Neural cell (in vitro differentiated cells): Measurements from ENCODE around the gene CST9L. TPM values are rescaled to one million over a fixed set of nuclear protein-coding genes. Genes with fewer than 3 reads are reported as not detected.

Experiments
- H2AFZ ChIP-seq: fragments of 200-600, 300-800 bp; sonication (generic), shearing (Covaris generic); 2 replicates; pipeline ENCODE4 v1.6.0; 2014; ENCODE audit warnings: low read depth, mild to moderate bottlenecking, antibody characterized with exemption, low read length, moderate library complexity
- H3F3A ChIP-seq: fragments of 200-600 bp; shearing (Covaris generic); 2 replicates; pipeline ENCODE4 v1.6.1; 2016; ENCODE audit warnings: mild to moderate bottlenecking, moderate library complexity, mixed read lengths, antibody characterized with exemption, low read length; ENCODE audit not compliant: insufficient read depth, poor library complexity, severe bottlenecking
- H3K27ac ChIP-seq: fragments of 200-600, 300-800 bp; sonication (generic), shearing (Covaris generic); 2 replicates; pipeline ENCODE4 v1.5.1; 2014; ENCODE audit warnings: mild to moderate bottlenecking, low read length, moderate library complexity
- H3K27me3 ChIP-seq: fragments of 300-800, 200-600 bp; sonication (generic), shearing (Covaris generic); 2 replicates; pipeline ENCODE4 v1.6.0; 2014; ENCODE audit warnings: mild to moderate bottlenecking, low read depth, low read length, moderate library complexity; ENCODE audit not compliant: insufficient read depth
- H3K36me3 ChIP-seq: fragments of 300-800, 200-600 bp; sonication (generic), shearing (Covaris generic); 2 replicates; pipeline ENCODE4 v1.5.1; 2014; ENCODE audit warnings: mild to moderate bottlenecking, antibody characterized with exemption, low read length, moderate library complexity; ENCODE audit not compliant: insufficient read depth
- H3K4me2 ChIP-seq: fragments of 300-800, 200-600 bp; sonication (generic), shearing (Covaris generic); 2 replicates; pipeline ENCODE4 v1.6.0; 2014; ENCODE audit warnings: mild to moderate bottlenecking, low read length
- H3K4me3 ChIP-seq: fragments of 300-800, 200-600 bp; sonication (generic), shearing (Covaris generic); 2 replicates; pipeline ENCODE4 v1.5.1; 2014; ENCODE audit warnings: mild to moderate bottlenecking, low read length, moderate library complexity
- H3K79me2 ChIP-seq: fragments of 200-600 bp; shearing (Covaris generic); replicated peaks from 2 replicates; pipeline ENCODE4 v1.6.0; 2014; ENCODE audit warnings: mild to moderate bottlenecking, low read length, moderate library complexity; ENCODE audit not compliant: insufficient read depth
- H3K9ac ChIP-seq: fragments of 300-800, 200-600 bp; sonication (generic), shearing (Covaris generic); 2 replicates; pipeline ENCODE4 v1.6.1; 2016; ENCODE audit warnings: mild to moderate bottlenecking, low read length, mixed read lengths
- H3K9me2 ChIP-seq: fragments of 200-600 bp; shearing (Covaris generic); 2 replicates; pipeline ENCODE4 v1.6.1; 2016; ENCODE audit warnings: mild to moderate bottlenecking, low read length, mixed read lengths; ENCODE audit not compliant: insufficient read depth
- H3K9me3 ChIP-seq: fragments of 200-600, 300-800 bp; sonication (generic), shearing (Covaris generic); 2 replicates; pipeline ENCODE4 v1.6.1; 2016; ENCODE audit warnings: mild to moderate bottlenecking, mixed run types, low read length, moderate library complexity, mixed read lengths
- H4K20me1 ChIP-seq: fragments of 200-600 bp; shearing (Covaris generic); 2 replicates; pipeline ENCODE4 v1.6.1; 2016; ENCODE audit warnings: mild to moderate bottlenecking, mixed run types; ENCODE audit not compliant: insufficient read depth
- CTCF ChIP-seq: fragments of 450-650 bp; IDR thresholded peaks from 2 replicates; pipeline ENCODE4 v1.5.1; 2014; ENCODE audit warnings: antibody characterized with exemption, mild to moderate bottlenecking, moderate library complexity; ENCODE audit not compliant: poor library complexity, severe bottlenecking
- EP300 ChIP-seq: fragments of 450-650 bp; conservative IDR thresholded peaks from 2 replicates; pipeline ENCODE4 v1.6.1; 2014; ENCODE audit warnings: antibody characterized with exemption, mild to moderate bottlenecking, moderate library complexity; ENCODE audit not compliant: poor library complexity, severe bottlenecking
- EZH2 ChIP-seq: fragments of 200-600, 300-800 bp; shearing (Covaris generic), sonication (generic); IDR thresholded peaks from 2 replicates; pipeline ENCODE4 v1.6.1; 2014; ENCODE audit warnings: antibody characterized with exemption, low read length, borderline replicate concordance, mild to moderate bottlenecking; ENCODE audit not compliant: insufficient read depth, poor library complexity, severe bottlenecking
- MXI1 ChIP-seq: fragments of 450-650 bp; conservative IDR thresholded peaks from 2 replicates; pipeline ENCODE4 v1.6.1; 2014; ENCODE audit warnings: antibody characterized with exemption, mild to moderate bottlenecking; ENCODE audit not compliant: poor library complexity, severe bottlenecking
- POLR2AphosphoS5 ChIP-seq: IDR thresholded peaks from 2 replicates; pipeline ENCODE4 v1.6.1; 2012
- RAD21 ChIP-seq: fragments of 450-650 bp; conservative IDR thresholded peaks from 2 replicates; pipeline ENCODE4 v1.6.1; 2014; ENCODE audit warnings: antibody characterized with exemption, mild to moderate bottlenecking, moderate library complexity
- REST ChIP-seq: IDR thresholded peaks from 2 replicates; pipeline ENCODE4 v1.6.1; 2012; ENCODE audit warnings: borderline replicate concordance
- SMC3 ChIP-seq: fragments of 450-650 bp; conservative IDR thresholded peaks from 2 replicates; pipeline ENCODE4 v1.6.1; 2014; ENCODE audit warnings: antibody characterized with exemption, mild to moderate bottlenecking, moderate library complexity; ENCODE audit not compliant: poor library complexity
- TAF1 ChIP-seq: IDR thresholded peaks from 2 replicates; pipeline ENCODE4 v1.6.1; 2012; ENCODE audit warnings: low read depth
- polyA plus RNA-seq: library from polyadenylated mRNA; depleted of rRNA; stranded (reverse); fragments of >200 nt; gene quantifications from 2 replicates; pipeline ENCODE4 v1.2.3, GENCODE V29; 2014

CST9L gene
- polyA plus RNA-seq, 1 donor from 2014 or later: not detected

DNA sequence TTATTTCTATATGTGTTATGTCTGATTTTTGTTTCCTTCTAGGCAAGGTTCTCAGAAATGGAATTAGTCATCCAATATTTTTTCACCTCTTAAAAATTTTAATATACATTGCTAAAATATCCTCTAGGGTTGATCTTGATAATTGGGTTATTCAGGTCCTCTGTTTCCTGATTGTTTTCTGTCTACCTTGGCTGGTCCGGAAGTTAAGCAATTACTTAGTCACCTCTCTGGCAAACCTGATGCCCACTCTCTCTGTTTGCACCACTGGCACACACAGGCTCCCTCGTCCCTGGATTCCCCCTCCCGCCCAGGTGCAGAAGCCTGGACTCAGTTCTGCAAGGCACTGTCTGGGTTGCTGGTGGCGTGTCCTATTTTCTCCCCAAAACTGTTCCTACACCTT lies 27.7 kb downstream of the CST9L start:
- Histone ChIP-seq H3K36me3 (no peaks in the 10 kb centered on the region), H3F3A (no peaks in the 10 kb centered on the region), H3K9me2 (no peaks in the 10 kb centered on the region), H4K20me1 (no peaks in the 10 kb centered on the region), H3K4me2 (no peak overlapping the region), H3K9ac (no peak overlapping the region), H3K4me3 (no peak overlapping the region), H2AFZ (no peak overlapping the region), H3K9me3 (no peaks in the 10 kb centered on the region), H3K79me2 (no peaks in the 10 kb centered on the region), H3K27me3 (no peaks in the 10 kb centered on the region), H3K27ac (no peak overlapping the region)
- TF ChIP-seq TAF1 (no peak), RAD21 (no peak), MXI1 (no peak), EZH2 (no peak), EP300 (no peak), CTCF (no peak), SMC3 (no peak), POLR2AphosphoS5 (no peak), REST (no peak)

- Histone ChIP-seq H4K20me1 (no peaks in the 10 kb centered on the region), H3K79me2 (no peaks in the 10 kb centered on the region), H3K36me3 (no peaks in the 10 kb centered on the region), H3K27ac (no peak overlapping the region), H3K4me3 (no peak overlapping the region), H3K4me2 (no peak overlapping the region), H3F3A (no peaks in the 10 kb centered on the region), H3K9ac (no peak overlapping the region), H3K27me3 (no peaks in the 10 kb centered on the region), H3K9me2 (no peaks in the 10 kb centered on the region), H2AFZ (no peak overlapping the region), H3K9me3 (no peaks in the 10 kb centered on the region)
- TF ChIP-seq CTCF (no peak), RAD21 (no peak), TAF1 (no peak), MXI1 (no peak), POLR2AphosphoS5 (no peak), REST (no peak), EZH2 (no peak), SMC3 (no peak), EP300 (no peak)
These were observed 31.3 kb downstream of the CST9L start for GRCh38 chr20:23537030-23537429.
